ENCODE results near the gene ROMO1. TPM values are rescaled to one million over a fixed set of nuclear protein-coding genes. Genes with fewer than 3 reads are reported as not detected.

The ROMO1 gene
- total RNA-seq, 1 experiment from 2014 or later = 207 TPM

DNA sequence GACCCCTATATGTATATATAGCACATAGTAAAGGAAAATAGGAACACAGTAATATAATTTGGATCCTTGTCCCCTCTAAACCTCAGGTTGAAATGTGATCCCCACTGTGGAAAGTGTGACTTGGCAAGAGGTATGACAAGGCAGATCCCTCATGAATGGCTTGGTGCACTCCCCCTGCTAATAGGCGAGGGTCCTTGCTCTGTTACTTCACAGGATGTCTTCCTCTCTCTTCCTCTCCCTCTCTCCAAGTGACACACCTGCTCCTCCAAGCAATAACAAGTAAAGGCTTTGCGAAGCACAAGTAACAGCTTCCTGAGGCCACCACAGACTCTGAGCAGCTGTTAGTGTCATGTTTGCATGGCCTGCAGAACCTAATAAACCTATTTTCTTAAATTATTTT lies 16.4 kb downstream of the ROMO1 start:
- H2BK12ac ChIP-seq (ENCODE audit: insufficient read length, low read depth, low read length) = no peak overlapping the region
- Mint-ChIP-seq H3K27ac (no peak overlapping the region), H3K36me3 (ENCODE audit: insufficient read depth in 1 of 3, low read depth in 3 of 3) (peaks cover 61 to 92% (median 91%) of the 10 kb centered on the region in 3 experiments), H3K9me3 (no peaks in the 10 kb centered on the region), H3K4me3 (no peak overlapping the region), H3K4me1 (peaks cover 2 to 3% of the 10 kb centered on the region in 2 experiments; a peak in 3 of 4 replicates), H3K27me3 (ENCODE audit: low read depth) (no peaks in the 10 kb centered on the region)
- no peak overlapping the region for H2AK5ac ChIP-seq (ENCODE audit: insufficient read length, low read length)
- peaks cover 5% of the 10 kb centered on the region for H3K79me1 ChIP-seq (ENCODE audit: insufficient read depth, low read depth, low read length, poor library complexity, severe bottlenecking)
- H3K14ac ChIP-seq (ENCODE audit: insufficient read depth, low read length) = no peak overlapping the region
- H3K56ac ChIP-seq (ENCODE audit: insufficient read length, low read depth, low read length) = no peak overlapping the region
- H3K18ac ChIP-seq (ENCODE audit: insufficient read length, low read depth, low read length) = no peak overlapping the region
- H3K4ac ChIP-seq (ENCODE audit: low read depth, low read length) = no peak overlapping the region
- no peak overlapping the region for H2BK5ac ChIP-seq (ENCODE audit: insufficient read length, low read length)
- TF ChIP-seq CTCF (conservative IDR thresholded peaks at IDR 0.05) = no peak
- H3K27ac ChIP-seq (ENCODE audit: insufficient read length, low read depth, low read length) = no peak overlapping the region
- H3K9ac ChIP-seq (ENCODE audit: extremely low read depth, insufficient read length, low read length) = no peak overlapping the region
- H3K23ac ChIP-seq (ENCODE audit: insufficient read length, low read depth, low read length) = no peak overlapping the region
- no peaks in the 10 kb centered on the region for H3K23me2 ChIP-seq (ENCODE audit: insufficient read length, low read depth, low read length, poor library complexity, severe bottlenecking)
- H2AFZ ChIP-seq (ENCODE audit: low read length) = no peak overlapping the region
- no peak overlapping the region for H3K4me2 ChIP-seq (ENCODE audit: insufficient read depth, insufficient read length, low read length)
- H2BK20ac ChIP-seq (ENCODE audit: low read depth, low read length, poor library complexity, severe bottlenecking) = no peak overlapping the region
- no peak overlapping the region for H3T11ph ChIP-seq (ENCODE audit: low read length)
- no peak overlapping the region for H4K5ac ChIP-seq (ENCODE audit: insufficient read length, low read depth, low read length)
- no peaks in the 10 kb centered on the region for H3K27me3 ChIP-seq (ENCODE audit: insufficient read depth, low read length)
- no peaks in the 10 kb centered on the region for H3K4me1 ChIP-seq (ENCODE audit: insufficient read depth, low read length)
- no peaks in the 10 kb centered on the region for H3K9me3 ChIP-seq (ENCODE audit: control insufficient read depth, low read depth, low read length)
- H4K20me1 ChIP-seq (ENCODE audit: control insufficient read depth, insufficient read depth, insufficient read length) = no peaks in the 10 kb centered on the region
- H2BK15ac ChIP-seq (ENCODE audit: low read depth, low read length) = no peak overlapping the region
- no peak overlapping the region for H4K8ac ChIP-seq (replicated peaks; ENCODE audit: insufficient read length, low read depth, low read length)
- no peaks in the 10 kb centered on the region for H3K79me2 ChIP-seq (ENCODE audit: insufficient read depth, low read length)
- H4K91ac ChIP-seq (ENCODE audit: insufficient read length, low read depth, low read length) = no peak overlapping the region
- H2BK120ac ChIP-seq (ENCODE audit: low read depth, low read length, poor library complexity, severe bottlenecking) = no peak overlapping the region
- no peak for DNase-seq
- WGBS (ENCODE audit: extremely low coverage, insufficient read length, low lambda C conversion rate) = no CpG with 5 or more reads among the region's 2 CpGs

All from H9 (cell line).